HG03378 (cell line): ENCODE results near the gene CHST5.
"Not testable (repeated sequence)": the region's sequence is repeated elsewhere in the genome, so short reads cannot be mapped to it uniquely, and the experiment has no call there.

Source experiments
- ATAC-seq: cut with Tn5 transposase; IDR thresholded peaks from one replicate; pipeline ENCODE4 v1.9.1; 2021; ENCODE audit warnings: mild to moderate bottlenecking, moderate library complexity; ENCODE audit not compliant: unreplicated experiment

CHST5 gene

DNA sequence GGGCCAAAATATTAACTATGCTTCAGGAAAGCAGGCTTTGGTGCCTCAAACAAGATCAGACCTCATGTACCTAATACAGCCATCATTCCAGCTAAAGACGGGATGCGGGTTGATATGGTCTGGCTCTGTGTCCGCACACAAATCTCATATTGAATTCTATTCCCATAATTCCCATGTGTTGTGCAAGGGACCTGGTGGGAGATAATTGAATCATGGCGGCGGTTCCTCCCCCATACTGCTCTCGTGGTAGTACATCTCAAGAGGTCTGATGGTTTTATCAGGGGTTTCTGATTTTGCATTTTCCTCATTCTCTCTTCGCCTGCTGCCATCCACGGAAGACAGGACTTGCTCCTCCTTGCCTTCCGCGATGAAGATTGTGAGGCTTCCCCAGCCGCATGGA, 21.6 kb downstream of the CHST5 start:
- no peak for ATAC-seq

- ATAC-seq = no peak
Measured at GRCh38 chr16:75506574-75506973, 29.3 kb downstream of the CHST5 start.

GRCh38 chr16:75506107-75506506, 29.8 kb downstream of the CHST5 start:
- ATAC-seq = no peak

DNA sequence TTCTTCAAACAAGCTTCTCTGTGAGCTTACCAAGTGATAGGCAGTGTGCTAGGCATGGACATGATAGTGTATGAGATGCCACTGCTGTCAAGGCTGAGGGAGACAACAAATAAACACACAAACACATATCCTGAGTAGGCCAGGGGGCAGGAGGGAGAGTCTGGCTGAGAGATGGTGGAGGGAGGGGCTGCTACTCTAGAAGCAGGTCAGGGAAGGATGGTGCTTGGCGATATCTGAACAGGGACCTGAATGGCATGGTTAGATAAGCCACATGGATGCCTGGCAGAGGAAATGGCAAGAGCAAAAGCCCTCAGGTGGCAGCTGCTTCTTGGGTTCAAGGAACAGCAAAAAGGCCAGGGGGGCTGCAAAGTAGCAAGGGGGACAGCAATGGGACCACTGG, 32.1 kb downstream of the CHST5 start:
- ATAC-seq = no peak

DNA sequence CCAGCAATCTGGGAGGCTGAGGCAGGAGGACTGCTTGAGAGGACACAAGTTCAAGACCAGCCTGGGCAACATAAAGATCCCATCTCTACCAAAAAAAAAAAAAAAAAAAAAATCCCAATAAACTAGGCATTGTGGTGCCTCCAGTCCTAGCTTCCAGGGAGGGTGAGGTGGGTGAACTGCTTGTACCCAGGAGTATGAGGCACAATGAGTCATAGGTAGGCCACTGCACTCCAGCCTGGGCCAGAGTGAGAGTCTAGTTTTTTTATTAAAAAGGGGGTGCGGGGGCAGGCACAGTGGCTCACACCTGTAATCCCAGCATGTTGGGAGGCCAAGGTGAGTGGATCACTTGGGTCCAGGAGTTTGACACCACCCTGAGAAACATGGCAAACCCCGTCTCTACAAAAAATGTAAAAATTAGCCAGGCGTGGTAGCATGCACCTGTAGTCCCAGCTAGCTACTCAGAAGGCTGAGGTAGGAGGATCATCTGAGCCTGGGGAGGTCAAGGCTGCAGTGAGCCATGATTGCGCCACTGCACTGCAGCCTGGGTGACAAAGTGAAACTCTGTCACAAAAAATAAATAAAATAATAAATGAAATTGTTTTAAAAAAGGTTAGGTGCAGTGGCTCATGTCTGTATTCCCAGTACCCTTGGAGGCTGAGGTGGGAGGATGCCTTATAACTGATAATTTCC, 32.8 kb downstream of the CHST5 start:
- ATAC-seq = no peak

- ATAC-seq = not testable (repeated sequence)
Measured at GRCh38 chr16:75501820-75502219, 34.1 kb downstream of the CHST5 start.

- ATAC-seq = no peak
Measured at GRCh38 chr16:75501359-75501758, 34.5 kb downstream of the CHST5 start.

GRCh38 chr16:75498605-75499322, 37.1 kb downstream of the CHST5 start:
- not testable (repeated sequence) for ATAC-seq

GRCh38 chr16:75497558-75497957, 38.4 kb downstream of the CHST5 start:
- no peak for ATAC-seq

DNA sequence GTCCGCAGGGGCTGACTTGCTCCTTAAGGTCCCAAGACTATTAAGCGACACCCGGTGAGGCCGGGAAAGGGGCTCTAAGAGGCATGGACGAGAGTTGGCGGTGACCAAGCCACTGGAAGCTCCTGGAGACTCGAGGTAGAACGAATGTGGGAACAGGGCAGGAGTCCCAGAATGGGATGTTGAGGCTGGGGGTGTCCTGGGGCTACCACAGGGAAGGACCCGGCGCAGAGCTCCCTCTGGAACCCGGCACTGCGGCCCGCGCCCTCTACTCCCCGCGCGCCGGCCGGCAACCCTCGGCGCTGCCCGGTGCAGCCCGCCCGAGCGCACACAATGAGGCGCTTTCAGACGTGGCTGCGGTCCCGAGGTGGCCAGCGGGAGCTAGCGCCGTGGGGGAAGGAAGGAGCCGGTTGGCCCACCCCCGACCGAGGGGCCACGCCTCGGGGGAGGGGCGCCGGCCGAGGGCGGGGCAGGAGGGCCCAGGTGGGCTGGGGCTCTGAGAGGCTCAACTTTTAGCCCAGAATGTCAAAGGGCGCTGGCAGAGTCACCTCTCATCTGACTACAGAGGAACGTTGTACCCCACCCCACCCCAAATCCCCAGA, 40.7 kb downstream of the CHST5 start, which contains the start of gene CHST6:
Gene CHST6, minus strand, starts transcription at position 366 of the 599 bp plus-strand sequence. CDS start 15,613 bp downstream, outside the sequence.
- ATAC-seq = no peak

DNA sequence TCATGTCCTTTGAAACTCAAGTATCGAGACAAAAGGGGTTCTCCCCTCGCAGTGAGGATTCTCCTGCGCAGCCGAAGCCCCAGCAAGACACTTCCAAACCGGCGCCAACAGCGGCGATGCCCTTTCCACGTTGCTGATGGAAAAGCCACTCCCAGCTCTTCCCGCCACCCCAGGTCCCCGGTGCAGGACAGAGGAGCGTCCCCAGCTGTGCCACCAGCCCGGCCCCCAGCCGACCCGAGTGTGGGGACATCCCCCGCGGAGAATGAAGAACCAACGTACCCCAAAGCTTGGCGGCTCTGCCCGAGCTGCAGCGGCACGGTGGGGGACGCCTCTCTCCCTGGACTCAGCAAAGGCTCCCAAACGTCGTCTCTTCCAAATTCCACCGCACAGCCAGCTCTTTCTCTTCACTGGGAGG, 41.2 kb downstream of the CHST5 start:
- ATAC-seq = no peak

GRCh38 chr16:75494184-75494583, 41.7 kb downstream of the CHST5 start:
- ATAC-seq = no peak

DNA sequence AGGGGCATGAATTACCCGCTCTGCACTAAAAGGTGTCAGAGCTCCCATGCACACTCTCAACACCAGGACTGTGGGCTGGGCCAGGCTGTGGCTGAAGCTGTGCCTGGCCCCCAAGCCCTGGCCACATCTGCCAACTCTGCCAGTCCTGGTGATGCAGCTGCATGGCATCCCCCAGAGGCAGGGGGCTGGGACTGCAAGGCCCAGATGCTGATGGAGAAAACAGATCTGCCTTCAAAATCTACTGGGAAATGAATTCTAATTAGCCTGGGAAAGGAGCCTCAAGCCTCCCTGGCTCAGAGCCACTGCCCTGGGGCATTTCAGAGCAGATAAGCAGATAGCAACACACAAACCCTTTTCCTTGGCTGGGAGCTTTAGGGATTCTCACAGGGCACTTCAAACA, 44.0 kb downstream of the CHST5 start:
- no peak for ATAC-seq

GRCh38 chr16:75488322-75488721, 47.6 kb downstream of the CHST5 start:
- no peak for ATAC-seq

GRCh38 chr16:75486676-75487313, 49.1 kb downstream of the CHST5 start:
- peak; percentile 56 for ATAC-seq

- no peak for ATAC-seq
Measured at GRCh38 chr16:75486014-75486675, 49.8 kb downstream of the CHST5 start.

GRCh38 chr16:75485230-75486013, 50.5 kb downstream of the CHST5 start:
- ATAC-seq = no peak

GRCh38 chr16:75483222-75483621, 52.7 kb downstream of the CHST5 start:
- no peak for ATAC-seq

DNA sequence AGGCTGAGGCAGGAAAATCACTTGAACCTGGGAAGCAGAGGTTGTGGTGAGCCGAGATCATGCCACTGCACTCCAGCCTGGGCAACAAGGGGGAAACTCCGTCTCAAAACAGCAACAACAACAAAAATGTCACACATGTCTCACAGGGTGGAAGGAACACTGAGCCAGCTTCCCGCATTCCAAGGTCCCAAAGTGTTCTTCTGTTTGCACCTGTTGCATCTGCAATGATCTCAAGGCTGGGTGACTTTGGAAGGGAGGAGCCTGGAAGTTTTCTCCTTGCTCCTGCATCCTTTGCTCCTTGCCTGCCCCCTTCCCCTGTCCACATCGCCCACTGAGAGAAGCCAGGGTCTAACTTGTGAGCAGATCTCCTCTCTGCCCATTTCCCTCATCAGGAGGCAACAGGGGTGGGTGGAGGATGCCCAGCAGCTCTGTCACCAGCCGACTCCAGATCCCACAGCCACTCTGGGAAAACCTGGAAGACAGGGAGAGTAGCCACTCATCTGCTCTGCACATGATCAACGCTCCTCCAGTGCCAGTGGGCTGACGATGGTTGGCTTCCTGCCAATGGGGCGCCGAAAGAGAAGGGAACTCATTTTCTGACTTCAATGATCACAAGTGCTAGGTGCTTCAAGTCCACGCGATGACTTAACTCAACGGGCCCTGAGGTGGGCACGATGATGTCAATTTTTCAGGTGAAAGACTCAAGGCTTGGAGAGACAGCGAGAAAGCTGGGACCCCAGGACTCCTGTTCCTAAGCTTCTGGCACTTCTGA, 53.3 kb downstream of the CHST5 start:
- no peak for ATAC-seq
